ENCODE measurements around the gene CXorf66.

The CXorf66 gene, protein sequence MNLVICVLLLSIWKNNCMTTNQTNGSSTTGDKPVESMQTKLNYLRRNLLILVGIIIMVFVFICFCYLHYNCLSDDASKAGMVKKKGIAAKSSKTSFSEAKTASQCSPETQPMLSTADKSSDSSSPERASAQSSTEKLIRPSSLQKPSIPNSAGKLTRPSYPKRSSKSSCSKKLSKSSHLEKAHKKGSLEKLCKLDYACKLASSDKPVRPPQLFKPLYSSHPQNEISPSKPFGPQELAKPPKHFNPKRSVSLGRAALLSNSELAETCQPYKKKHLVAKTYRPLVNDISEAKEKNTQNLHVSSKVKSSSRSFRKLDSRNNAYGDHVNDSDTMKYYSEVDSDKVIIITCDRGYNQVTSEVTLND

DNA sequence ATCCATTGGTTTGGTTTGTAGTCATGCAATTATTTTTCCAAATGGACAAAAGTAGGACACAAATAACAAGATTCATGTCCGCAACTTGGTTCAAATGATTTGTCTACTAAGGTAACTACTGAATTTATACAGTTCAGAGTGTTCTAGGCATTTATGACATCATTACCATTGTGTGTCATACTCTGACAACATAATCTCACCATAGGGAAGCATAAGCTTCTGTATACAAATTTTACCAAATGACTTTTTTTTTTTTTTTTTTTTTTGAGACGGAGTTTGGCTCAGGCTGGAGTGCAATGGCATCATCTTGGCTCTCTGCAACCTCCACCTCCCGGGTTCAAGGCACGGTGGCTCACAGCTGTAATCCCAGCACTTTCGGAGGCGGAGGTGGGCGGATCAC, at the start of gene CXorf66:
TSS of gene CXorf66 (minus strand) at position 101 of the 400 bp plus-strand sequence. CDS start at position 76, 25 bp downstream.
- no peak for DNase-seq (ENCODE audit: extremely low read depth, low read depth)
- no peak for TF ChIP-seq CTCF (IDR thresholded peaks at IDR 0.05; ENCODE audit: low read depth, low read length)

GRCh38 chrX:139982856-139983255, 17.5 kb upstream of the CXorf66 start:
- TF ChIP-seq CTCF (IDR thresholded peaks at IDR 0.05; ENCODE audit: low read depth, low read length) = no peak
- no peak for DNase-seq (ENCODE audit: extremely low read depth, low read depth)

GRCh38 chrX:139974471-139974870, 9.2 kb upstream of the CXorf66 start:
- DNase-seq (ENCODE audit: extremely low read depth, low read depth) = no peak
- TF ChIP-seq CTCF (IDR thresholded peaks at IDR 0.05; ENCODE audit: low read depth, low read length) = no peak

GRCh38 chrX:139972629-139973624, 7.6 kb upstream of the CXorf66 start:
- DNase-seq (ENCODE audit: extremely low read depth, low read depth) = no peak
- no peak for TF ChIP-seq CTCF (IDR thresholded peaks at IDR 0.05; ENCODE audit: low read depth, low read length)

DNA sequence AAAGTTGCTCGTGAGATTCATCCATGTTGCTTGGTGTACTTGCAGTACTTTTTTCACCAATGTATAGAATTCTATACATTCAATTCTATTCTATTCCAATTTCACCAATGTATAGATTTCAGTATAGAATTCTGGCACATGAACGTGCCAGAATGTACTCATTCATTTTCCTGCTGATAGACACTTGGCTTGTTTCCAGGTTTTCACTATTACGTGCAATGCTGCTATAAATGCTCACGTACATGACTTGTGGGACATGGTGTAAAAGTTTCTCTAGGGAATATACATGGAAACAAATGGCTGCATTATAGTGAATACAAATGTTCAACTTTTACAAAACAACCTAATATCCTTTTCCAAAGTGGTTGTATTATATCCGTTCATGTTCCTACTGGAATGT, 6.8 kb upstream of the CXorf66 start:
- DNase-seq (ENCODE audit: extremely low read depth, low read depth) = no peak
- no peak for TF ChIP-seq CTCF (IDR thresholded peaks at IDR 0.05; ENCODE audit: low read depth, low read length)

DNA sequence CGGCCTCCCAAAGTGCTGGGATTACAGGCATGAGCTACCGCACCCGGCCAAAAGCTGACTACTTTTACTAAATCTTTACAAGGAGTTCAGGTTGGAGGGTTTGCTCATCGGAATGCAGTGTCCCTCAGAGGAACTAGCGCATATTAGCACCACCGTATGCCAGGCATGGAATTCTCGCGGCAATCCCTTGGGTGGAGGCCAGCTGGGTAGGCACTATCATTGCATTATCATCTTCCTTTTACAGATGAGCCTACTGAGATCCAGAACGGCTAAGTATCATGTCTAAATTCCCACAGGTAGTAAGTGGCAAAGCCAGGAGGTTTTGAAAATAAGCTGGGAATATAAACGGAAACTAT, 6.1 kb upstream of the CXorf66 start:
- no peak for TF ChIP-seq CTCF (IDR thresholded peaks at IDR 0.05; ENCODE audit: low read depth, low read length)
- no peak for DNase-seq (ENCODE audit: extremely low read depth, low read depth)

- TF ChIP-seq CTCF (IDR thresholded peaks at IDR 0.05; ENCODE audit: low read depth, low read length) = no peak
Observed at GRCh38 chrX:139969286-139969685, 4.0 kb upstream of the CXorf66 start.

More at GRCh38 chrX:139969286-139969685, 4.0 kb upstream of the CXorf66 start:
- DNase-seq (ENCODE audit: extremely low read depth, low read depth) = no peak

All from AG09319 (cell line).